GM12878 (cell line): ENCODE results near the gene CIB2. TPM values are rescaled to one million over a fixed set of nuclear protein-coding genes. Genes with fewer than 3 reads are reported as not detected.

Experiments used
- ATF7 ChIP-seq: fragments of 450-650 bp; IDR thresholded peaks from 2 replicates; pipeline ENCODE4 v1.6.1; 2016; ENCODE audit warnings: low read depth, mild to moderate bottlenecking
- CBFB ChIP-seq: IDR thresholded peaks from 2 replicates; pipeline ENCODE4 v1.6.1; 2016; ENCODE audit warnings: antibody characterized with exemption, low read depth
- CREB1 ChIP-seq: IDR thresholded peaks from 2 replicates; pipeline ENCODE4 v1.6.1; 2012; ENCODE audit warnings: low read depth, mild to moderate bottlenecking, inconsistent platforms
- CREM ChIP-seq: IDR thresholded peaks from 2 replicates; pipeline ENCODE4 v1.6.1; 2014; ENCODE audit warnings: antibody characterized with exemption, low read depth
- EGR1 ChIP-seq, 2 experiments: IDR thresholded peaks; 1 replicate in 1 of 2; 2 replicates in 1 of 2; pipeline ENCODE4 v1.6.1; 2011 to 2012; ENCODE audit warnings: low read depth in 2 of 2, low read length in 2 of 2, borderline replicate concordance in 1 of 2, mild to moderate bottlenecking in 1 of 2, moderate library complexity in 1 of 2
- EP300 ChIP-seq, 2 experiments: fragments of 150-350 bp in 1 of 2; IDR thresholded peaks; 2 replicates each; pipeline ENCODE4 v1.6.1; 2011 to 2012; ENCODE audit warnings: low read depth in 2 of 2, low read length in 2 of 2, borderline replicate concordance in 1 of 2, improper control_type of control experiment in 1 of 2, inconsistent platforms in 1 of 2; ENCODE audit not compliant: control insufficient read depth in 1 of 2
- GABPA ChIP-seq: IDR thresholded peaks from 2 replicates; pipeline ENCODE4 v1.6.1; 2014; ENCODE audit warnings: antibody characterized with exemption, low read depth, mild to moderate bottlenecking, inconsistent platforms
- IKZF2 ChIP-seq, 2 experiments: fragments of 450-650 bp; IDR thresholded peaks; 2 replicates each; pipeline ENCODE4 v1.6.1; 2017; ENCODE audit warnings: mild to moderate bottlenecking in 2 of 2, moderate library complexity in 2 of 2
- MEF2A ChIP-seq: IDR thresholded peaks from 2 replicates; pipeline ENCODE4 v1.6.1; 2011; ENCODE audit warnings: low read depth, mild to moderate bottlenecking, low read length, moderate library complexity; ENCODE audit not compliant: insufficient read depth
- MEF2B ChIP-seq: fragments of 450-650 bp; IDR thresholded peaks from 2 replicates; pipeline ENCODE4 v1.6.1; 2018; ENCODE audit warnings: mild to moderate bottlenecking, moderate library complexity; ENCODE audit not compliant: partially characterized antibody, poor library complexity, severe bottlenecking
- MTA2 ChIP-seq: fragments of 450-650 bp; IDR thresholded peaks from 2 replicates; pipeline ENCODE4 v1.6.1; 2016; ENCODE audit warnings: low read depth, mild to moderate bottlenecking, moderate library complexity
- NBN ChIP-seq: fragments of 450-650 bp; IDR thresholded peaks from 2 replicates; pipeline ENCODE4 v1.6.1; 2016
- NFIC ChIP-seq: IDR thresholded peaks from 2 replicates; pipeline ENCODE4 v1.6.1; 2012; ENCODE audit warnings: low read depth, mild to moderate bottlenecking, inconsistent platforms, low read length, moderate library complexity
- PAX8 ChIP-seq: fragments of 450-650 bp; IDR thresholded peaks from 2 replicates; pipeline ENCODE4 v1.6.1; 2017; ENCODE audit warnings: mild to moderate bottlenecking, moderate library complexity
- PKNOX1 ChIP-seq: fragments of 450-650 bp; IDR thresholded peaks from 2 replicates; pipeline ENCODE4 v1.6.1; 2016; ENCODE audit warnings: mild to moderate bottlenecking
- POLR2AphosphoS5 ChIP-seq: IDR thresholded peaks from 2 replicates; pipeline ENCODE4 v1.6.1; 2011; ENCODE audit warnings: mild to moderate bottlenecking, low read length, inconsistent platforms
- SMC3 ChIP-seq: IDR thresholded peaks from 2 replicates; pipeline ENCODE4 v1.6.1; 2011; ENCODE audit warnings: low read length, improper control_type of control experiment, borderline replicate concordance
- TCF12 ChIP-seq: IDR thresholded peaks from 2 replicates; pipeline ENCODE4 v1.6.1; 2011; ENCODE audit warnings: low read depth, mild to moderate bottlenecking, low read length
- ZNF24 ChIP-seq: fragments of 450-650 bp; IDR thresholded peaks from 2 replicates; pipeline ENCODE4 v1.6.1; 2017; ENCODE audit warnings: antibody characterized with exemption, mild to moderate bottlenecking
- ZNF687 ChIP-seq: fragments of 450-650 bp; IDR thresholded peaks from 2 replicates; pipeline ENCODE4 v1.6.1; 2017; ENCODE audit warnings: mild to moderate bottlenecking, moderate library complexity
- polyA plus RNA-seq, 11 experiments: library from polyadenylated mRNA; depleted of rRNA in 4 of 11; unstranded in 6 of 11; stranded (reverse) in 5 of 11; fragments of >200 nt; fragmentation: Nextera tagmentation in 4 of 11; fragmentation: Illumina TruSeq in 1 of 11; extraction: Ambion mirVana in 4 of 11; extraction: Trizol in 1 of 11; gene quantifications; 1 replicate in 1 of 11; 2 replicates in 10 of 11; pipeline versions ENCODE4 v1.2.1 to v1.2.3, GENCODE V29; 2011 to 2016; ENCODE audit warnings: inconsistent platforms in 2 of 11, missing spikeins in 2 of 11, low read depth in 1 of 11
- total RNA-seq, 4 experiments: library from RNA; depleted of rRNA in 3 of 4; stranded (reverse); fragments of >200 nt in 3 of 4; fragmentation: Illumina TruSeq in 1 of 4; extraction: Trizol in 1 of 4; gene quantifications; 2 replicates each; pipeline versions ENCODE4 v1.2.1 to v1.2.3, GENCODE V29; 2013 to 2021
- TF ChIP-seq, protein P1 (sequence below): fragments of 450-650 bp; IDR thresholded peaks from 2 replicates; pipeline ENCODE4 v1.6.1; 2017; ENCODE audit warnings: mild to moderate bottlenecking, low read depth, inconsistent platforms; ENCODE audit not compliant: poor library complexity, severe bottlenecking
- TF ChIP-seq, protein P2 (sequence below): IDR thresholded peaks from 2 replicates; pipeline ENCODE4 v1.6.1; 2012; ENCODE audit warnings: low read length, inconsistent platforms

CIB2 gene
- total and polyA plus RNA-seq, 10 of the 15 experiments (the other 5 are each of a cell fraction or from before 2014, with no cell fraction given): 0.56 to 12.1 (median 7.1) TPM

GRCh38 chr15:78167227-78167888 lies 36.1 kb upstream of the CIB2 start (continued):
- no peak for TF ChIP-seq CBFB
- no peak for TF ChIP-seq EGR1 (IDR thresholded peaks at IDR 0.05; ENCODE audit: borderline replicate concordance in 1 of 2, low read depth in 2 of 2, low read length in 2 of 2)
- TF ChIP-seq SMC3: no peak
- TF ChIP-seq, protein P1, sequence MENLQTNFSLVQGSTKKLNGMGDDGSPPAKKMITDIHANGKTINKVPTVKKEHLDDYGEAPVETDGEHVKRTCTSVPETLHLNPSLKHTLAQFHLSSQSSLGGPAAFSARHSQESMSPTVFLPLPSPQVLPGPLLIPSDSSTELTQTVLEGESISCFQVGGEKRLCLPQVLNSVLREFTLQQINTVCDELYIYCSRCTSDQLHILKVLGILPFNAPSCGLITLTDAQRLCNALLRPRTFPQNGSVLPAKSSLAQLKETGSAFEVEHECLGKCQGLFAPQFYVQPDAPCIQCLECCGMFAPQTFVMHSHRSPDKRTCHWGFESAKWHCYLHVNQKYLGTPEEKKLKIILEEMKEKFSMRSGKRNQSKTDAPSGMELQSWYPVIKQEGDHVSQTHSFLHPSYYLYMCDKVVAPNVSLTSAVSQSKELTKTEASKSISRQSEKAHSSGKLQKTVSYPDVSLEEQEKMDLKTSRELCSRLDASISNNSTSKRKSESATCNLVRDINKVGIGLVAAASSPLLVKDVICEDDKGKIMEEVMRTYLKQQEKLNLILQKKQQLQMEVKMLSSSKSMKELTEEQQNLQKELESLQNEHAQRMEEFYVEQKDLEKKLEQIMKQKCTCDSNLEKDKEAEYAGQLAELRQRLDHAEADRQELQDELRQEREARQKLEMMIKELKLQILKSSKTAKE: peak; percentile 76
- 0 out of 2 replicates have a peak, but pooled peaks have one; percentile 35 for TF ChIP-seq MEF2A
- TF ChIP-seq CREM: peak; percentile 64; the same call in 1 of the 2 replicates
- peak; percentile 93 for TF ChIP-seq PKNOX1
- TF ChIP-seq TCF12: peak; percentile 86; the same call in 1 of the 2 replicates
- TF ChIP-seq, protein P2, sequence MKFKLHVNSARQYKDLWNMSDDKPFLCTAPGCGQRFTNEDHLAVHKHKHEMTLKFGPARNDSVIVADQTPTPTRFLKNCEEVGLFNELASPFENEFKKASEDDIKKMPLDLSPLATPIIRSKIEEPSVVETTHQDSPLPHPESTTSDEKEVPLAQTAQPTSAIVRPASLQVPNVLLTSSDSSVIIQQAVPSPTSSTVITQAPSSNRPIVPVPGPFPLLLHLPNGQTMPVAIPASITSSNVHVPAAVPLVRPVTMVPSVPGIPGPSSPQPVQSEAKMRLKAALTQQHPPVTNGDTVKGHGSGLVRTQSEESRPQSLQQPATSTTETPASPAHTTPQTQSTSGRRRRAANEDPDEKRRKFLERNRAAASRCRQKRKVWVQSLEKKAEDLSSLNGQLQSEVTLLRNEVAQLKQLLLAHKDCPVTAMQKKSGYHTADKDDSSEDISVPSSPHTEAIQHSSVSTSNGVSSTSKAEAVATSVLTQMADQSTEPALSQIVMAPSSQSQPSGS: 0 out of 2 replicates have a peak, but pooled peaks have one; percentile 37
- no peak for TF ChIP-seq PAX8
- peak; percentile 77 for TF ChIP-seq NBN
- peak; percentile 54 to 56; a peak in 3 of 4 replicates for TF ChIP-seq IKZF2 (IDR thresholded peaks at IDR 0.05)
- 0 out of 2 replicates have a peak, but pooled peaks have one; percentile 37 for TF ChIP-seq ZNF24
- TF ChIP-seq EP300 (IDR thresholded peaks at IDR 0.05; ENCODE audit: borderline replicate concordance in 1 of 2, control insufficient read depth in 1 of 2, low read depth in 2 of 2, low read length in 2 of 2): peak; percentile 53 to 73; a peak in 2 of 4 replicates
- 0 out of 2 replicates have a peak, but pooled peaks have one; percentile 13 for TF ChIP-seq CREB1
- TF ChIP-seq ZNF687: peak; percentile 72; the same call in 1 of the 2 replicates
- 0 out of 2 replicates have a peak, but pooled peaks have one; percentile 23 for TF ChIP-seq GABPA
- peak; percentile 37; the same call in 1 of the 2 replicates for TF ChIP-seq MTA2
- TF ChIP-seq NFIC: peak; percentile 38; the same call in 1 of the 2 replicates
- TF ChIP-seq MEF2B: peak; percentile 12
- no peak for TF ChIP-seq POLR2AphosphoS5
- TF ChIP-seq ATF7: peak; percentile 57
